Measurements from ENCODE around the gene COLEC11.

COLEC11 gene

DNA sequence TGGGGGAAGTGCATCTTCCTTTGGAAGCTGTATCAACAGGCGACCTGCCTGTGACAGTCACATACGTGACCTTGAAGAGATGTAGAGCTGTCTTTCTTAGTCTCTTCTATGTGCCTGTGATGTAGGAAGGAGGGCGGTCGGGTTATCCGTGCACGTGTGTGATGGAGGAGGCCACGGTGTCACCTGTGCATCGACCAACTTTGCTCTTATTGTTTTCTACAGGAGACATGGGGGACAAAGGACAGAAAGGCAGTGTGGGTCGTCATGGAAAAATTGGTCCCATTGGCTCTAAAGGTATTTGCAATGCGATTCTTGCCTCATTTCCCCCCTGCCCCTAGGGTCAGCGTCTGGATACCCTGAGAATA lies 42.4 kb downstream of the COLEC11 start:
- no peak for FAIRE-seq

DNA sequence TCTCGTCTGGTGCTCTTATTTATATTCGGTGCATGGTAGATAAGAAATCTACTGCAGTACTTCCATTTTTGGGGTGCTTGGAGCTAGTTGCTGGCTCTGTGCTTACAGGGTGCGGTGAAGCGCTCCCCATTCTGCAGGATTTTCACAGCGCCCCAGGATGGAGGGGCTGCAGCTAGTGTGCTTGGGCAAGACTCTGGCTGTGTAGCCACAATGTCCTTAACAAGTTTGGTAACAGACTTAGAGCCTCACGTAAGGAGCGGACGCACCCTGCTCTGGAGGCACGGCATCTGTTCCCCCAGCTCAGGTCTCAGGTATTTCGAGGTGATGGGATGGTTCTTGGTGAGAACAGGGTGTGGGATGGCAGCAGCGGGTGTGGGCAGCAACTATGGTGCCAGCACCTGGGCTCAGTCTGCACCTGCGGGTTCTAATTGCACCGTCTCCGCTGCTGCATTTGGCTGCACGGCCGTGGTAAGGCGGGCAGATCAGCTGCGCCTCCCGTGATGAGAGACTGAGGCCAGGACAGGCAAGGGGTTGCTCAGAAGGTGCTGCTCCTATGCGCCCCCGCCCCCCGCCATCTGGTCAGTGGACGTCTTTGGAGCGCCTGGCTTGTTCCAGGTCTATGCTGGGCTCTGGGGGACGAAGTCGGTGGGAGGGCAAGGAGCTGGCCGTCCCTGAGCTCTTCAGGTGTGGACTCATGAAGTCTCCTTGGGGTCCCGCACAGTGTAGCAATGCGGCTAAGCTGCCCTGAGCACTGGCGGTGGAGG lies 43.0 kb downstream of the COLEC11 start:
- DNase-seq (ENCODE audit: low spot score) (no peak), FAIRE-seq (no peak)

More for the DNA sequence above, 42.4 kb downstream of the COLEC11 start:
- DNase-seq (ENCODE audit: low spot score) = no peak

DNA sequence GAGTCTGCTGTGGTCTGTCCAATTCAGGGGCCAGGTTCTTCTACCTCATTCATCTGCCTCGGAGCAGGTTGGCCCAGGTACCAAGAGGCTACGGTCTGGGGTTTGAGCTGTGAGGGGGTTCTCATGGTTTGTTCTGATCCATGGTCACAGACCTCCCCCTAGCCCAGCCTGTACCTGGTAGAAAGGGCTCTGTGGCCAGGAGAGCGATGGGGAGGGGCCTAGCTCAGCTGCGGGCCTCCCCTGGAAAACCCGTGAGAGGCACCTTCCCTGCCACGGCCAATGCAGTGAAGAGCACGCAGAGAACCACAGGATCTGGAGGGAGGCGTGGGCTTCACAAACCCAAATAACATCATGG lies 43.5 kb downstream of the COLEC11 start:
- FAIRE-seq = no peak
- DNase-seq (ENCODE audit: low spot score) = no peak

DNA sequence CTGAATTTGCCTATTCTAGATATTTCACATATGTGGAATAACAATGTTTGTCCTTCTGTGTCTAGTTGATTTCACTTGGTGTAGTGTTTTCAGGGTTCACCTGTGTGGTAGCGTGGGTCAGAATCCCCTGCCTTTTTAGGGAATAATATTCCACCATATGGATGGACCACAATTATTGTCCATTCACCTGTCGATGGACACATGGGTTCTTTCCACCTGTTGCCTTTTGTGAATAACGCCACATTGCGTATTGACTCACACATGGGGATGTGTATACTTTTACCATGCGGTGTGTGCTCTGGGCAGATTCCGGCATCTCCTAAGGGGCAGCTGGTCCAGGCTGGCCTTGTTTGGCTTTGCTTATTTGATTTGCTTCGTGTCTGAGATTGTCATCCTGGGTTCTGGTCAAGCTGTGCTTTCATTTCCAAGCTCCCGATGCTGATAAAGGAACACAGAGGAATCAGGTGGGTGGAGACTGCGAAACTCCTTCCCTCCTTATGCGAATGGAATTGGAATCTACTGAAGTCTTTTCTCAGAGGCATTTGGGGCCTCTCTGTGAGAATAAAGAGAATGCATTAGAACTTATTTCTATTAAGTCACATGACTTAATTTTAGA lies 44.2 kb downstream of the COLEC11 start:
- DNase-seq (ENCODE audit: low spot score) = no peak
- FAIRE-seq = no peak

DNA sequence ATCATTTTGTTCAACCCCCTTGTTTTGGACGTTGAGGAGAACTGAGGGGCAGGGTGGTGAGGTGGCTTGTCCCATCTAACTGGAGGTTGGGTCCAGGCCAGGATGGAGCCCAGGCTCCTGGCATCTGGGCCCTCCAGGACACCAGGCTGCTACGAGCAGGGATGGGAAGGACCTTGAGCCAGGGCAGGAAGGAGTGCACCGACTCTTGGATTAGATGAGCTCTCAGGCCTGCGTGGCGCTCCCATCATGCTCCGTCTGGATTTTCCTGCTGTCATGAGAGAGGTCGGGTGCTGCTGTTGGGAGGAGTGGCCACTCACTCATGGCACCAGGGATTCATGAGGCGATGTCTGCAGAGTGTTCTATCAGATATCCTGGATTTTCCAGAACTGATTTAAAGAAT lies 44.7 kb downstream of the COLEC11 start:
- no peak for FAIRE-seq
- DNase-seq (ENCODE audit: low spot score) = no peak

DNA sequence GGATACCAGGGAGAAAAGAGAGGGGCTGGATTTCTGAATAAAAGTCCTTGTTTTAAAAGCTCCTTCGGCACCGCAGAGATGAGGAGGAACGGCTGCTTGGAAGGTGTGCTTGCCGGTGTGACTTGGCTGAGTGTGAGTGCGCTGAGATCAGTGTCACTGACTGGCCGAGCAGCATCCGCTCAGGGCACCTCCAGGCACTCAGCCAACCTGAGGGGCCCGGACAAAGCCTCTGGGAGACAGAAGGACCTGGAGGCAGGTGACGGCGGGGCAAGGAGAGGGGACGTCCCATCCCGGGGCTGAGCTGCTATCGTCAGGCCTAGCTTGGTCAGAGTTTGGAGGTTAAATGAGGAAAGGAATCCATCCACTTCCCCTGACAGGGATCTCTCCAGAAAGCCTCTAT lies 46.3 kb downstream of the COLEC11 start:
- no peak for DNase-seq (ENCODE audit: low spot score)

DNA sequence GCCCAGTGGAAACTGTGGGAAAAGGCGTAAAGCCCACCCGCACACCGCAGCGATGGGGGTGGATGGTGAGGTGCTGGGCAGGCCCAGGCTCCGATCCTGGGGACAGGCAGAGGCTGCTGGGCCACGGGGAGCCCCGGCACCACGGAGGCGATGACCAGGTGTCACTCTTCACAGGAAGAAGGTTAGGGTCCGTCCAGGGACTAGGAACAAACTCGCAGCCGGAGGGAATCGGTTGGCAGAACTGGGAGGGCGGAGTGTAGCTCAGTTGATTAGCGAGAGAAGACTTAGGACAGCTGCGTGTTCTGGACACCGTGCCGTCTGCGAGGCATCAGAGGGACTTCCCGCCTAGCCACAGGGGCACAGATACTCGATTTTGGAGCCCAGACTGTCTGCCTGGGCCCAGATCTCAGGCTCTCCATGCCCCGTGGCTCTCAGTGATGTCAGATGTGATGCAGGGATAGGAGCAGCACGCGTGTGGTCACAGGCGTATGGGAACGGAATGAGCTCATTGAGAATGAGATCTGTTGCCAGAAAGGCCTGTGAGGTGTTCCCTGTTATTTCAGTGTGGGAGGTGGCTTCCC lies 47.0 kb downstream of the COLEC11 start:
- DNase-seq (ENCODE audit: low spot score) (no peak), FAIRE-seq (no peak)

More for the DNA sequence above, 46.3 kb downstream of the COLEC11 start:
- no peak for FAIRE-seq

DNA sequence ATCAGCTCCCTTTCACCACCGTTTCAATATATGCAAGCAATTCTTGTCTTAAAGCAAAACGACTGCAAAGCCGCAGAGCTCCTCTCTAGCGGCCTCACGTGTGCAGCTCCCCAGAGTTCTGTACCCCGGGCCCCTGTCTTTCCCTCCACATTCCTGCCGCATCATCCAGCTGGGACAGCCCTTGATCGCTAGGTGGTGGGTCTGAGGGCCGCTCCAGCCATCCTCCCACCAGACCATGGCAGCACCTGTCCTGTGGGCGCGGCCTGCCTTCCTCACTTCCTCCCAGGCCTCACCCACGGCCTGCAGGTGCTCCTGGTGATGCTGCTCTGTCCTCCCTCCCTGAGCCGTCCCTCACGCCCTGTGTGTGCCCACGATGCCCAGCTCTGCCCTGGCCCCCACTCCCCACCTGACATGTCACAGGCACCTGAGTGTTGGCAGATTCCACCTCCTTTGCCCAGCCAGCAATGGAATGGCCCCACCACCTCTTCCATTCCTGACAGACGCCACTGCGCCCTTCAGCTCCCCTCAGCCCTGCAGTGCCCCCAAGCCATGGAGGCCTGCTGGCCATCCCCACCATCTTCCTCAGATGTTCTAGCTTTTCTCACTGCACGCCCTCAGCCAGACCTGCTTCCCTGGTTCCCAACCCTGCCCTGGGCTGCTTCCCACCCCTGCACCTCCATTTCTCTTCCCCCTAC lies 47.8 kb downstream of the COLEC11 start:
- DNase-seq (ENCODE audit: low spot score) = no peak
- FAIRE-seq = no peak

DNA sequence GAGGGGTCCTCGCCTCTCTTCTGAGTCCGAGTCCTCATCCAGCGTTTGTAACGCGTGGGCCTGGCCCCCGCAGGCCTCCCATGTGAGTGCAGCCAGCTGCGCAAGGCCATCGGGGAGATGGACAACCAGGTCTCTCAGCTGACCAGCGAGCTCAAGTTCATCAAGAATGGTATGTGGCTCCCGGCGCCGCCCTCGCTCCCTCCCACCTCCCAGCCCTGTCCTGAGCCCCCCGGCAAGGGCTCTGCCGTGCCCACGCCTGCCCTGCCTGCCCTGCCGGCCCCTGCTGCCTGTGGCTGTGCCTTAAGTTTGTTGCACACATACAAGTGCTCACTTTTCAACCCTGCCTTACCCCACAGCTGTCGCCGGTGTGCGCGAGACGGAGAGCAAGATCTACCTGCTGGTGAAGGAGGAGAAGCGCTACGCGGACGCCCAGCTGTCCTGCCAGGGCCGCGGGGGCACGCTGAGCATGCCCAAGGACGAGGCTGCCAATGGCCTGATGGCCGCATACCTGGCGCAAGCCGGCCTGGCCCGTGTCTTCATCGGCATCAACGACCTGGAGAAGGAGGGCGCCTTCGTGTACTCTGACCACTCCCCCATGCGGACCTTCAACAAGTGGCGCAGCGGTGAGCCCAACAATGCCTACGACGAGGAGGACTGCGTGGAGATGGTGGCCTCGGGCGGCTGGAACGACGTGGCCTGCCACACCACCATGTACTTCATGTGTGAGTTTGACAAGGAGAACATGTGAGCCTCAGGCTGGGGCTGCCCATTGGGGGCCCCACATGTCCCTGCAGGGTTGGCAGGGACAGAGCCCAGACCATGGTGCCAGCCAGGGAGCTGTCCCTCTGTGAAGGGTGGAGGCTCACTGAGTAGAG lies 48.7 kb downstream of the COLEC11 start:
- FAIRE-seq (no peak), DNase-seq (ENCODE audit: low spot score) (no peak)

DNA sequence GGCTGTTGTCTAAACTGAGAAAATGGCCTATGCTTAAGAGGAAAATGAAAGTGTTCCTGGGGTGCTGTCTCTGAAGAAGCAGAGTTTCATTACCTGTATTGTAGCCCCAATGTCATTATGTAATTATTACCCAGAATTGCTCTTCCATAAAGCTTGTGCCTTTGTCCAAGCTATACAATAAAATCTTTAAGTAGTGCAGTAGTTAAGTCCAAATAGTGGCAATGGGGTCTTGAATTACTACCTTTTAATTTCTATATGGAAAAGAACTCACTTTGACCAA lies 49.3 kb downstream of the COLEC11 start:
- DNase-seq (ENCODE audit: low spot score) (no peak), FAIRE-seq (no peak)

DNA sequence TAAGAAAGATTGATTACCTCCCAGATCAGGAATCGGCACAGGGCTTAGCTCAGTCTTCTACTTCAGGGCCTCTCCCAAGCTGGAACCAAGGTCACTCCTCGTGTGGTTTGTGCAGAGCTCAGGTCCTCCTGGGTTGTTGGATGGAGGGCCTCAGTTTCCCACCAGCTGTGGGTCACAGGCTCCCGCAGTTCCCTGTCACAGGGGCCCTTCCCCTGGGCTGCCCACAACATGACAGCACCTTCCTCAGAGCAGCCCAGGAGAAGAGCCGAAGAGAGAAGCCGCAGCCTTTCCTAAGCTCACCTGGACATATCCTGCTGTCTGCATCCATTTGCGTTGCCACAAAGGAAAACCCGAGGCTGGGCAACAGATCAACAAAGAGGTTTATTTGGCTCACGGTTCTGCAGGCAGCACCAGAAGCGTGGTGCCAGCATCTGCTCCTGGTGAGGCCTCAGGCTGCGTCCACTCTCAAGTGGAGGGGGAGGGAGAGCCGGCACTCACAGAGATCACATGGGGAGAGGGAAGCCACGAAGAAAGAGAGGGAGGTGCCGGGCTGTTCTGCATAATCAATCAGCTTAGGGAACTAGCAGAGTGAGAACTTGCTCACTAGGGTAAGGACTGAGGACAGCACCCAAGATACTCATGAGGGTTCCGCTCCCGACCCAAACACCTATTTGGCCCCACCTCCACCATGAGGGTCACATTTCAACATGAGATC lies 50.1 kb downstream of the COLEC11 start:
- FAIRE-seq = no peak
- no peak for DNase-seq (ENCODE audit: low spot score)

DNA sequence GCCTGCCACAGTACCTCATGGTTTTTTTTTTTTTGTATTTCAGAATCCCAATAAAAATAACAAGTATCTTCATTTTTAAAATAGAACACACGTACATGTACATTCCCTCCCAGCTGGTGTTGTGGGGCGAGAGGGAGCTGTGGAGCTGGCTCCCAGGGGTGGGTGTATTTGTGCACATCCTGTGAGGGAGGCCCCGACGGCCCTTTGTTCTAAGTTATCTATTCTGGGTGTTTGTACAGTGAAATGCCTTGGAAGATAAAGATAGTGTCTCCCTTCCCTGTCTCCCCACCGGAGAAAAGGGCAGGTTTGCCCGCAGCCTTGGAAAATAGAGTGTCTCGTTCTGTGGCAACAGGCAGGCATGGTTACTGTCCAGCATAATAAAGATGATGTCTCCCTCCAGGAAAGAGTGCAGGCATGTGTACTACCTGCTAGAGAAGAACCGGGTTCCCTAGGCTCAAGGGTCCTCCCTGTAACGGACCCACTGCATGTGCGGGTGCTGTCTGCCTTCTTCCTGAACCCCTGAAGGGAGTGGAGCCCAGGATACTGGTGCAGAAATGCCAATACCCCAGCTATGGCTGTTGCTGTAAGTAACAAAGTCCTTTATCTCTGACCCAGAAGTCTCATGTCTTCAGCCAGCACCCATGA lies 51.0 kb downstream of the COLEC11 start:
- DNase-seq (ENCODE audit: low spot score) = no peak

DNA sequence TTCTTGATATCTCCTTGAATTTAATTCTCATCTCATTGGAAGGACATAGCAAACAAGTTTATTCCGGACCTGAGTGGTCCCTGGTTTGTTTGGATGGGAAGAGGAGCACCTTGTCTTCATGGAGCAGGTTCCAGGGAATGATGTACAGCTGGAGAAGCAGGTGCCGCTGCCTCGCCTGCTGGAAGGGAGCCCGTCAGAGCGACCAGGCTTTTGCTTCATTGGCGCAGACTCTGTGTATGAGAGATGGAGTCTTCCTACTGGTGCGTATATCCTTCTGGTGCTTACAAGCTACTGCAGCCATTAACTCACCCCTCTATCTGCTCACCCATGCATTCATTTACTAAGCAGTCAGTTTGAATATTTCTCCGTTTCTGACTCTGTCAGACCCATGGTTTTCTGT lies 51.5 kb downstream of the COLEC11 start:
- FAIRE-seq (no peak), DNase-seq (ENCODE audit: low spot score) (no peak)

More for the DNA sequence above, 51.0 kb downstream of the COLEC11 start:
- FAIRE-seq = no peak

DNA sequence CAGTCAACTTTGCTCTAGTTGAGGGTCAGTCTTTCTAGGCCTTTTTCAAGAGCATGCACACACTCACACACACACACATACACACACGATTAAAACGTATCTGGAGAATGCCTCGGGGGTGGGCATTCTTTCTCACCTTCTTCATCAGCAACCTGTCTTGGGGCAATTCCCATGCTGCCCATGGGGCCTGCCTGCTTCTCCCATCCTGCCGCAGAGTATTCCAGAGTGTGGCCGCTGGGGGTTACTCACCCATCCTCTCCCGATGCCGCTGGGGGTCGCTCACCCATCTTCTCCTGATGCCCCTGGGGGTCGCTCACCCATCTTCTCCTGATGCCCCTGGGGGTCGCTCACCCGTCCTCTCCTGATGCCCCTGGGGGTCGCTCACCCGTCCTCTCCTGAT lies 52.3 kb downstream of the COLEC11 start:
- DNase-seq (ENCODE audit: low spot score) (no peak), FAIRE-seq (no peak)

DNA sequence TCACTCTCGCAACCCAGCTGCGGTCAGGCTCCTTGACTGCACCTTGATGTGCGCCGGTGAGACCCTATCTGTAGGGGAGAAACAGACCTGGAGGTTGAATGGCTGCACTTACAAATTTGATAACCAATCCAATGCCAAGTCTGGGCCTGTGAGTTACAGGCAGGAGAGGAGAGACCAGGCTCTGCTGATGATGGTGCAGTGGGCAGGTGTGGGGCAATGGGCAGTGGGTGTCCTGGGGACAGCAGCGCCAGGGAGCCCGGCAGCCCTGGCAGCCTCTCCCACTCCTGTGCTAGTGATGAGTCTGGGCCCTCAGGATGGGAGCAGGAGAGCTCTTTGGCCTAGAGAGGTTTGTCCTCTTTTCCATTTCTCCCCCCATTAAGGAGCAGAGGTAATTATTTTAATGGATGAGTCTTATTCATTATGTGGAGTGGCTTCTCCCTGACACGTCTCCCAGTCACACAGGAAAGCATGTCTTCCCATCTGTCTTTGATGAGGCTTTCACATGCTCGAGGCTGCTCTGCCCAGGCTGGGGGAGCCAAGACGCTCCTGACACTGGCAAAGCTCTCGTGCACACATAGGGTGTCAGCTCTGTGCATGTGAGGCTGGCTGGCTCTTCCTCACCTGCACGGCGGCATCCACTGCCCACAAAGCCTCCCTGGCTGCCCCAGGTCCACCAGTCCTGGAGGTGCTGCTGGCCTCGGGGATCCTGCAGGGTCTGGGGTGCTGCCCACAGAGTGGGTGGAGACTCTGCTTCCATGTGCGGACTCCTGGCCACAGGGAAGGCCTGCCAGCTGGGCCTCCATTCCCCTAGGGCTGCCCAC lies 53.1 kb downstream of the COLEC11 start:
- FAIRE-seq (no peak), DNase-seq (ENCODE audit: low spot score) (no peak)

DNA sequence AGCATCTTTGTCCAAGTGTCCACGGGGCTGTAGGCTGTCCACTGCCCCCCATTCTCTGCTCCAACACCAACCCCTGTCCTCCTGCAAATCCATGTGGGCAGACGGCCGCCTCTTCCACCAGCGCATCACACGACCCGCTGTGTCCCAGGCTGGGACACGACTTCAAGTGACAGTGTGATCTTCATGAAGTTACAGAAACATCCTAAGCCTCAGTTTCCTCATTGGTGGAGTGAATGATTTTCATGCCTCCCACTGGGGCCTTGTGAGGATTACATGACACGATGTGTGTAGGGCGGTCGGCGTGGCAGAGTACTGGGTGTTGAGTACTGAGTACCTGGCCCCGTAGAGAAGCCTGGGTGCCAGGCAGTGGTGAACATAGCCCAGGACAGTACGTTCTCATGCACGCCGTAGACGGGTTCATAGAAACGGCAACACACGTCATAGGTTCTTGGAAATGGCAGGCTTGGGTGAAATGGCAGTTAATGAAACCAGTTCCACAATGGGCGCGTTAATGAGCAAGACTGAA lies 53.8 kb downstream of the COLEC11 start:
- FAIRE-seq = no peak
- DNase-seq (ENCODE audit: low spot score) = no peak

DNA sequence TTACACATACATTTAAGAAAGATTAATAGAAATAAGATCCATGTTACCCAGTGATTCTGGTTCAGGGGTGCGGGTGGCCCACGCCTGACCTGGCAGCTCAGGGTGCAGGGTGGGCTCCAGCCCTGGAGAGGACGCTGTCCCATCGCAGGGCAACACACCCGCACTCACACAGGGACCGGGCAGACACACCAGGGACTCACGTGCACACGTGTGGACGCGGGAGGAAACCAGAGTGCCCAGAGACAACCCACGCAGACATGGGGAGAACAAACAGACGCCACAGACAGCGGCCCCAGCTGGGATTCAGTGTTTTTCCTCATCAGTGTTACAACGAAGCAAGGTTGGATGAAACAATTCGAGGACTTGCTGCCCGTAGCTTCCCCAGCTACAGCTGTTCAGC lies 54.7 kb downstream of the COLEC11 start:
- FAIRE-seq = no peak
- no peak for DNase-seq (ENCODE audit: low spot score)

DNA sequence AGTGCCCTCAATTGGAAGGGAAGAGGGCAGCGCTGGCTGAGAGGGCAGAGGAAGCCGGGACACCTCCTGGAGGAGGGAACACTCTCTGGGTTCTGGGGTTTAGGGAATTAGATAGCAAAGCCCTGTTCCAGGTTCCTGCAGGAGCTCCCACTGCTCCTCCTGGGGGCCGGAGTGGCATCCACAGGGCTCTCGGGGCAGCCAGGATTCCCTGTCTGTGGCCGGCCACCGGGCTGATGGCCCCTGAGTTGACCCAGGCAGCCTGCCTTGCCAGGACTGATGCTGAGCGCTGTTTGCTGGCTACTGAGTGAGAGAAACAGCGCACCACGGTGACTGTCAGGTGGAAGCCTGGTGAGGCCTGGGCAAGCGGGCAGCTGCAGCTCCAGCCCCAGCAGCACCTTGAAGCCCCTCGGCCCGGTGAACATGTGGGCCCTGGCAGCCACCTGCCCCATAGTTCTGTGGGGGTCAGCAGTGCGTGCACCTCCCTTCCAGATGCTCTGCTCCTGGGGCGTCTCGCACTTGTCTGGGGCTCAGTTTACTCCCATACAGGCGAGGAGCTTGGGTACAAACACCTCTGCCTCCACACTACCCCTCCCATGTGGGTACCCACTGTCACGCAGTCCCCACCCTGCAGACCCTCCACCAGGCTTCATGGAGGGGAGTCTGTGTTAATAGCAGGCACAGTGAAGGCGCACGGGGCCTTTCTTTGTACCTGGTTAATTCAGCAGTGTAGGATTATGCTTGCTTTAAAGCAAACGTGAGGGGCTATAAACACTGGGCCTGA lies 55.4 kb downstream of the COLEC11 start:
- DNase-seq (ENCODE audit: low spot score) (no peak), FAIRE-seq (no peak)

Measured in RCC 7860 (cell line).